ENCODE measurements around the gene CUBN. TPM values are rescaled to one million over a fixed set of nuclear protein-coding genes. Genes with fewer than 3 reads are reported as not detected.

The CUBN gene
- total and polyA plus RNA-seq, 8 donors: under 0.01 to 16.3 (median 1.2) TPM

GRCh38 chr10:16904639-16905061, 225.0 kb downstream of the CUBN start:
- no peak for DNase-seq

GRCh38 chr10:16904049-16904448, 225.6 kb downstream of the CUBN start:
- no peaks in the 10 kb centered on the region for H3K9me3 ChIP-seq
- H3K27ac ChIP-seq: no peak overlapping the region
- no peaks in the 10 kb centered on the region for H3K36me3 ChIP-seq
- intact Hi-C loops (cut with DNase I; ENCODE audit: low total_unique reads): no loop called here
- H3K27me3 ChIP-seq: no peaks in the 10 kb centered on the region
- no peaks in the 10 kb centered on the region for H3K4me1 ChIP-seq
- no peak for DNase-seq
- no peak overlapping the region for H3K4me3 ChIP-seq
- TF ChIP-seq POLR2AphosphoS5 (IDR thresholded peaks at IDR 0.05): no peak
- no peak for TF ChIP-seq POLR2A (IDR thresholded peaks at IDR 0.05)
- TF ChIP-seq CTCF (IDR thresholded peaks at IDR 0.05): no peak
- TF ChIP-seq EP300 (IDR thresholded peaks at IDR 0.05): no peak

More at GRCh38 chr10:16904639-16905061, 225.0 kb downstream of the CUBN start:
- Histone ChIP-seq H3K4me3 (no peak overlapping the region), H3K27ac (no peak overlapping the region), H3K27me3 (no peaks in the 10 kb centered on the region), H3K4me1 (no peaks in the 10 kb centered on the region), H3K36me3 (no peaks in the 10 kb centered on the region), H3K9me3 (no peaks in the 10 kb centered on the region)
- intact Hi-C loops (cut with DNase I; ENCODE audit: low total_unique reads): no loop called here
- 62 to 83% (median 74%) methylated on average over 4 of the region's 4 CpGs for WGBS, 5 donors
- TF ChIP-seq EP300 (IDR thresholded peaks at IDR 0.05) (no peak), POLR2AphosphoS5 (IDR thresholded peaks at IDR 0.05) (no peak), CTCF (IDR thresholded peaks at IDR 0.05) (no peak), POLR2A (IDR thresholded peaks at IDR 0.05) (no peak)

- no peak for TF ChIP-seq EP300 (IDR thresholded peaks at IDR 0.05)
- no peak for TF ChIP-seq POLR2AphosphoS5 (IDR thresholded peaks at IDR 0.05)
- no peak for TF ChIP-seq POLR2A (IDR thresholded peaks at IDR 0.05)
- TF ChIP-seq CTCF (IDR thresholded peaks at IDR 0.05): no peak
- H3K27ac ChIP-seq: no peak overlapping the region
- intact Hi-C loops (cut with DNase I; ENCODE audit: low total_unique reads): no loop called here
- no peaks in the 10 kb centered on the region for H3K36me3 ChIP-seq
- WGBS, 5 donors: 61 to 82% (median 71%) methylated on average over 1 of the region's 1 CpG
- H3K27me3 ChIP-seq: no peaks in the 10 kb centered on the region
- no peaks in the 10 kb centered on the region for H3K9me3 ChIP-seq
- no peak for DNase-seq
- H3K4me3 ChIP-seq: no peak overlapping the region
- no peaks in the 10 kb centered on the region for H3K4me1 ChIP-seq
Observed at GRCh38 chr10:16902606-16903005, 227.0 kb downstream of the CUBN start.

- DNase-seq: no peak
- no peaks in the 10 kb centered on the region for H3K4me1 ChIP-seq
- no peak overlapping the region for H3K4me3 ChIP-seq
- H3K36me3 ChIP-seq: no peaks in the 10 kb centered on the region
- 44 to 50% (median 48%) methylated on average over 2 of the region's 2 CpGs for WGBS, 5 donors
- no peaks in the 10 kb centered on the region for H3K9me3 ChIP-seq
- intact Hi-C loops (cut with DNase I; ENCODE audit: low total_unique reads): no loop called here
- no peaks in the 10 kb centered on the region for H3K27me3 ChIP-seq
- TF ChIP-seq POLR2A (IDR thresholded peaks at IDR 0.05) (no peak), CTCF (IDR thresholded peaks at IDR 0.05) (no peak), POLR2AphosphoS5 (IDR thresholded peaks at IDR 0.05) (no peak), EP300 (IDR thresholded peaks at IDR 0.05) (no peak)
- H3K27ac ChIP-seq: no peak overlapping the region
Observed at GRCh38 chr10:16901106-16901505, 228.5 kb downstream of the CUBN start.
